SK-N-SH (cell line): ENCODE results near the gene BOD1. TPM values are rescaled to one million over a fixed set of nuclear protein-coding genes. Genes with fewer than 3 reads are reported as not detected.

Experiments used
- CTCF ChIA-PET: fragments of 300-600, 350-600 bp; formaldehyde crosslinking; extraction: SDS; loops from one replicate; lab custom pipeline; 2021; lab: Yijun Ruan, JAX
- POLR2A ChIA-PET: fragments of 350-600 bp; sonication (Branson Sonifier 250); formaldehyde crosslinking; extraction: SDS; loops from one replicate; lab custom pipeline; 2020; ENCODE audit warnings: antibody characterized with exemption, inconsistent platforms; lab: Yijun Ruan, JAX
- DNase-seq: peaks from one replicate; pipeline ENCODE4 v3.0.0; 2012
- H2AFZ ChIP-seq: fragments of 200-600 bp; sonication (generic); 2 replicates; pipeline ENCODE4 v1.8.1; 2016; ENCODE audit warnings: antibody characterized with exemption, mild to moderate bottlenecking, low read depth
- H3F3A ChIP-seq: fragments of 200-600 bp; sonication (generic); replicated peaks from 2 replicates; pipeline ENCODE3; 2016; ENCODE audit warnings: antibody characterized with exemption, mild to moderate bottlenecking; ENCODE audit not compliant: insufficient read depth
- H3K27ac ChIP-seq, 2 experiments: fragments of 200-500 bp in 1 of 2; fragments of 200-600 bp in 1 of 2; sonication (Bioruptor generic) in 1 of 2; sonication (generic), shearing (Covaris generic) in 1 of 2; 2 replicates each; pipeline versions ENCODE4 v1.5.1 to v1.6.1; 2014 to 2016; ENCODE audit warnings: low read depth in 2 of 2, inconsistent platforms in 1 of 2, low read length in 1 of 2, mild to moderate bottlenecking in 1 of 2, mixed read lengths in 1 of 2
- H3K27me3 ChIP-seq: fragments of 200-600 bp; sonication (generic), shearing (Covaris generic); 2 replicates; pipeline ENCODE4 v1.6.1; 2016; ENCODE audit warnings: mixed run types; ENCODE audit not compliant: insufficient read depth
- H3K36me3 ChIP-seq, 2 experiments: fragments of 200-500 bp in 1 of 2; fragments of 200-600 bp in 1 of 2; sonication (Bioruptor generic) in 1 of 2; sonication (generic) in 1 of 2; replicated peaks in 1 of 2; 2 replicates each; pipeline versions ENCODE3 to v1.5.1; 2014 to 2016; ENCODE audit warnings: low read length in 1 of 2, mild to moderate bottlenecking in 1 of 2; ENCODE audit not compliant: insufficient read depth in 2 of 2, control insufficient read depth in 1 of 2
- H3K4me1 ChIP-seq, 2 experiments: fragments of 200-500 bp in 1 of 2; fragments of 200-600 bp in 1 of 2; sonication (Bioruptor generic) in 1 of 2; sonication (generic), shearing (Covaris generic) in 1 of 2; 2 replicates each; pipeline versions ENCODE4 v1.5.1 to v1.6.1; 2014 to 2016; ENCODE audit warnings: low read depth in 1 of 2, low read length in 1 of 2, mixed run types in 1 of 2; ENCODE audit not compliant: insufficient read depth in 2 of 2, control insufficient read depth in 1 of 2
- H3K4me2 ChIP-seq: fragments of 200-600 bp; sonication (generic), shearing (Covaris generic); 2 replicates; pipeline ENCODE4 v1.6.1; 2017; ENCODE audit warnings: mixed run types
- H3K4me3 ChIP-seq, 2 experiments: fragments of 200-500 bp in 1 of 2; fragments of 200-600 bp in 1 of 2; sonication (Bioruptor generic) in 1 of 2; sonication (generic), shearing (Covaris generic) in 1 of 2; 2 replicates each; pipeline versions ENCODE4 v1.5.1 to v1.8.1; 2014 to 2016; ENCODE audit warnings: low read depth in 2 of 2, inconsistent platforms in 1 of 2, low read length in 1 of 2, mild to moderate bottlenecking in 1 of 2, mixed read lengths in 1 of 2, moderate library complexity in 1 of 2
- H3K79me2 ChIP-seq: fragments of 200-600 bp; sonication (generic); 2 replicates; pipeline ENCODE4 v1.8.1; 2017; ENCODE audit warnings: mild to moderate bottlenecking; ENCODE audit not compliant: insufficient read depth
- H3K9ac ChIP-seq: fragments of 200-600 bp; sonication (generic); 2 replicates; pipeline ENCODE4 v1.6.1; 2017; ENCODE audit warnings: mixed run types
- H3K9me2 ChIP-seq: fragments of 200-600 bp; sonication (generic); 2 replicates; pipeline ENCODE4 v1.6.1; 2017; ENCODE audit warnings: mixed run types
- H3K9me3 ChIP-seq: fragments of 200-600 bp; sonication (generic); 2 replicates; pipeline ENCODE4 v1.6.1; 2017; ENCODE audit warnings: mixed run types, mild to moderate bottlenecking, moderate library complexity
- H4K20me1 ChIP-seq: fragments of 200-600 bp; sonication (generic); 2 replicates; pipeline ENCODE4 v1.6.1; 2017; ENCODE audit warnings: mild to moderate bottlenecking, mixed run types; ENCODE audit not compliant: insufficient read depth
- CTCF ChIP-seq: fragments of 200-600 bp; sonication (generic); IDR thresholded peaks from 2 replicates; pipeline ENCODE4 v1.6.1; 2017; ENCODE audit warnings: antibody characterized with exemption, mild to moderate bottlenecking, moderate library complexity
- EZH2phosphoT487 ChIP-seq: fragments of 200-600 bp; sonication (generic); IDR thresholded peaks from 2 replicates; pipeline ENCODE4 v1.6.1; 2017; ENCODE audit warnings: low read depth, mixed run types, mild to moderate bottlenecking, antibody characterized with exemption, moderate library complexity, borderline replicate concordance
- FOSL2 ChIP-seq: IDR thresholded peaks from 2 replicates; pipeline ENCODE4 v1.4.0; 2012; ENCODE audit warnings: low read depth, mild to moderate bottlenecking, moderate library complexity, borderline replicate concordance
- GABPA ChIP-seq: IDR thresholded peaks from 2 replicates; pipeline ENCODE4 v1.4.0; 2012; ENCODE audit warnings: low read depth, mild to moderate bottlenecking
- MEF2A ChIP-seq: IDR thresholded peaks from 2 replicates; pipeline ENCODE4 v1.4.0; 2012; ENCODE audit warnings: low read depth, borderline replicate concordance
- MXI1 ChIP-seq: IDR thresholded peaks from 2 replicates; pipeline ENCODE4 v1.6.1; 2012; ENCODE audit warnings: mild to moderate bottlenecking, low read depth, low read length, improper control_type of control experiment
- NFIC ChIP-seq: IDR thresholded peaks from 2 replicates; pipeline ENCODE4 v1.4.0; 2012; ENCODE audit warnings: borderline replicate concordance
- PBX3 ChIP-seq: IDR thresholded peaks from 2 replicates; pipeline ENCODE4; 2012
- RAD21 ChIP-seq: IDR thresholded peaks from 2 replicates; pipeline ENCODE4 v1.6.1; 2012; ENCODE audit warnings: mild to moderate bottlenecking, low read length
- RCOR1 ChIP-seq: fragments of 150-350 bp; IDR thresholded peaks from 2 replicates; pipeline ENCODE4 v1.6.1; 2017; ENCODE audit warnings: antibody characterized with exemption, low read length
- SIN3A ChIP-seq: IDR thresholded peaks from 2 replicates; pipeline ENCODE4 v1.6.1; 2012; ENCODE audit warnings: low read depth, mild to moderate bottlenecking, low read length, moderate library complexity, borderline replicate concordance
- SMC3 ChIP-seq: IDR thresholded peaks from 2 replicates; pipeline ENCODE4 v1.6.1; 2012; ENCODE audit warnings: low read depth, low read length, improper control_type of control experiment
- WGBS: methylation state at CpG from one replicate; pipeline ENCODE4 v1.1.6; 2017; ENCODE audit warnings: low lambda C conversion rate; 5-methylcytosine and 5-hydroxymethylcytosine counted together
- polyA plus RNA-seq, 3 experiments: library from polyadenylated mRNA; depleted of rRNA; stranded (reverse); fragments of >200 nt; gene quantifications; 2 replicates each; pipeline ENCODE4 v1.2.3, GENCODE V29; 2012

BOD1 gene
- polyA plus RNA-seq, 1 of the 3 experiments (the other 2 are of a cell fraction), result 45.3 TPM

GRCh38 chr5:173644673-173645436 lies 28.4 kb upstream of the BOD1 start (continued):
- no peak for TF ChIP-seq PBX3
- no peak for TF ChIP-seq GABPA

- no peak overlapping the region for H3K9ac ChIP-seq
- H3K4me1 ChIP-seq, result peaks cover 0 to 19% of the 10 kb centered on the region in 2 experiments; a peak in 1 of 4 replicates
- no peaks in the 10 kb centered on the region for H3F3A ChIP-seq
- peak; percentile 2; the same call in 1 of the 2 replicates for TF ChIP-seq RAD21
- no peak for TF ChIP-seq SIN3A
- no peak for TF ChIP-seq CTCF
- peak; percentile 92 for TF ChIP-seq MXI1
- no peak for TF ChIP-seq MEF2A
- TF ChIP-seq, all 33 proteins: peak for 2
- H3K27ac ChIP-seq, result peak overlapping the region in 1 of 2 experiments; percentile 87; a peak in 2 of 4 replicates
- no peak overlapping the region for H3K4me2 ChIP-seq
- H3K79me2 ChIP-seq, result no peaks in the 10 kb centered on the region
- no peaks in the 10 kb centered on the region for H3K9me3 ChIP-seq
- DNase-seq, result peak; percentile 87
- ChIA-PET POLR2A (interaction anchor here (0.7 to 2.3 kb wide), 6 partner anchors 10 to 320 kb away, joined by 3 to 8 read pairs (median 4); partner anchors contain the start of gene CPEB4), CTCF (interaction anchor here (0.7 to 2.2 kb wide), 4 partner anchors 10 to 75 kb away, joined by 3 to 6 read pairs (median 4); no protein-coding TSS in a partner anchor)
- no peak overlapping the region for H2AFZ ChIP-seq
- no peaks in the 10 kb centered on the region; the same call in 1 of the 2 replicates for H3K27me3 ChIP-seq
- WGBS, result 50% methylated on average over 3 of the region's 3 CpGs
- H3K4me3 ChIP-seq, result no peak overlapping the region
- no peaks in the 10 kb centered on the region for H3K36me3 ChIP-seq
- H3K9me2 ChIP-seq, result no peaks in the 10 kb centered on the region
- no peaks in the 10 kb centered on the region for H4K20me1 ChIP-seq
Measured at GRCh38 chr5:173643964-173644363, 27.5 kb upstream of the BOD1 start.

GRCh38 chr5:173642895-173643481 lies 26.5 kb upstream of the BOD1 start:
- peaks cover 0 to 28% of the 10 kb centered on the region in 2 experiments; a peak in 1 of 4 replicates for H3K4me1 ChIP-seq
- POLR2A ChIA-PET, result interaction anchor here (1.2 to 1.8 kb wide), 2 partner anchors 11 to 245 kb away, joined by 3 to 5 read pairs; partner anchors contain the start of gene CPEB4
- H3K27ac ChIP-seq, result peak overlapping the region in 1 of 2 experiments; percentile 87; a peak in 2 of 4 replicates
- no peaks in the 10 kb centered on the region for H3K79me2 ChIP-seq
- no peaks in the 10 kb centered on the region for H3F3A ChIP-seq
- CTCF ChIA-PET, result interaction anchor here (1.1 to 1.4 kb wide), 2 partner anchors 9 to 24 kb away, joined by 3 to 4 read pairs; no protein-coding TSS in a partner anchor
- no peaks in the 10 kb centered on the region for H3K9me3 ChIP-seq
- no peaks in the 10 kb centered on the region for H4K20me1 ChIP-seq
- no peak for DNase-seq
- H3K36me3 ChIP-seq, result no peaks in the 10 kb centered on the region
- TF ChIP-seq RCOR1 (no peak), NFIC (no peak), FOSL2 (no peak), SMC3 (no peak), EZH2phosphoT487 (no peak)
- TF ChIP-seq, all 33 proteins: peak for 0
- Histone ChIP-seq H3K4me3 (no peak overlapping the region), H3K4me2 (no peak overlapping the region), H3K9me2 (no peaks in the 10 kb centered on the region), H2AFZ (no peak overlapping the region), H3K9ac (no peak overlapping the region), H3K27me3 (no peaks in the 10 kb centered on the region; the same call in 1 of the 2 replicates)
- WGBS, result 67% methylated on average over 11 of the region's 11 CpGs
